ENCODE measurements around the gene HINFP. TPM values are rescaled to one million over a fixed set of nuclear protein-coding genes. Genes with fewer than 3 reads are reported as not detected.

HINFP gene
- total RNA-seq, 1 donor from 2014 or later = 18.3 TPM

DNA sequence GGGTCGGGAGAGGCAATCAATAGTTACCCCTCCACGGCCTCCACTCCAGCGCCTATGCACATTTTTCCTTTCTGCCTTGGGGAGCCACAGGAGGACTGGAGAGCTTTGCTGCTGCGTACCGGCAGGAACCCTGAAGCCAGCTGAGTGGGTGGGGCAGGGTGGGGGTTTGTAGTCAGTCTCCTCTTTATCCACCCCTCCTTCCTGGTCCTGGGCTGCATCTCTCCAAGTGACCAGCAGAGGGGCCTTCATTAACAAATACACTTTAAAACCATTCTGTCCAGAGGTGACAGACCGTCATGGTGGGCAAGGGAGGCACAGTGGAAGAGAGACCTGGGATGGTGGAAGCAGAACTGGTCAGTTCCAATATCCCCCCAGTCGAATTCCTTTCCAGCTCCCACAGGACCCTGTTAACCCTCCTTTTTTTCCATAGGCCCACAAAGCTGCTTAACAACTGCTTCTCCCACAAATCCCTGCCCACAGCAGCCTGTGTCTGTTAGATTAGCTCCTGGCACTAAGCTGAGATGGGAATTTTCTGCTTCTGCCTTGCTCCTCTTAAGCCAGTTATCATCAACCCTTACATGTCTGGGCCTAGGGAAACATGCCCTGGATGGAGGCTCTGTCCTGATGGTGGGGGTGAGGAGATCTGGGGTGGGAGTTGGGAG, 23.6 kb downstream of the HINFP start:
- H3K9me3 ChIP-seq (ENCODE audit: control insufficient read depth in 3 of 3, low read length in 3 of 3) = no peaks in the 10 kb centered on the region
- peaks cover 8 to 19% (median 18%) of the 10 kb centered on the region in 3 donors for H3K27me3 ChIP-seq (ENCODE audit: control insufficient read depth in 3 of 3, insufficient read depth in 3 of 3, low read length in 3 of 3)
- H3K36me3 ChIP-seq (ENCODE audit: control insufficient read depth in 3 of 3, insufficient read depth in 3 of 3, low read length in 3 of 3) = no peaks in the 10 kb centered on the region
- H3K9ac ChIP-seq (ENCODE audit: low read depth in 1 of 3, low read length in 3 of 3) = no peak overlapping the region
- H3K4me1 ChIP-seq (ENCODE audit: control insufficient read depth in 3 of 3, insufficient read depth in 3 of 3, low read length in 3 of 3) = peaks cover 8 to 19% (median 12%) of the 10 kb centered on the region in 3 donors
- no peak overlapping the region for H3K27ac ChIP-seq (ENCODE audit: low read depth, low read length)
- H3K4me3 ChIP-seq (ENCODE audit: low read length in 3 of 3) = no peak overlapping the region

GRCh38 chr11:119145551-119145950, 24.2 kb downstream of the HINFP start:
- Histone ChIP-seq H3K4me1 (ENCODE audit: control insufficient read depth in 3 of 3, insufficient read depth in 3 of 3, low read length in 3 of 3) (peaks cover 8 to 20% (median 12%) of the 10 kb centered on the region in 3 donors), H3K27ac (ENCODE audit: low read depth, low read length) (no peak overlapping the region), H3K9ac (ENCODE audit: low read depth in 1 of 3, low read length in 3 of 3) (no peak overlapping the region), H3K4me3 (ENCODE audit: low read length in 3 of 3) (no peak overlapping the region), H3K27me3 (ENCODE audit: control insufficient read depth in 3 of 3, insufficient read depth in 3 of 3, low read length in 3 of 3) (peaks cover 8 to 24% (median 23%) of the 10 kb centered on the region in 3 donors), H3K9me3 (ENCODE audit: control insufficient read depth in 3 of 3, low read length in 3 of 3) (no peaks in the 10 kb centered on the region), H3K36me3 (ENCODE audit: control insufficient read depth in 3 of 3, insufficient read depth in 3 of 3, low read length in 3 of 3) (no peaks in the 10 kb centered on the region)

DNA sequence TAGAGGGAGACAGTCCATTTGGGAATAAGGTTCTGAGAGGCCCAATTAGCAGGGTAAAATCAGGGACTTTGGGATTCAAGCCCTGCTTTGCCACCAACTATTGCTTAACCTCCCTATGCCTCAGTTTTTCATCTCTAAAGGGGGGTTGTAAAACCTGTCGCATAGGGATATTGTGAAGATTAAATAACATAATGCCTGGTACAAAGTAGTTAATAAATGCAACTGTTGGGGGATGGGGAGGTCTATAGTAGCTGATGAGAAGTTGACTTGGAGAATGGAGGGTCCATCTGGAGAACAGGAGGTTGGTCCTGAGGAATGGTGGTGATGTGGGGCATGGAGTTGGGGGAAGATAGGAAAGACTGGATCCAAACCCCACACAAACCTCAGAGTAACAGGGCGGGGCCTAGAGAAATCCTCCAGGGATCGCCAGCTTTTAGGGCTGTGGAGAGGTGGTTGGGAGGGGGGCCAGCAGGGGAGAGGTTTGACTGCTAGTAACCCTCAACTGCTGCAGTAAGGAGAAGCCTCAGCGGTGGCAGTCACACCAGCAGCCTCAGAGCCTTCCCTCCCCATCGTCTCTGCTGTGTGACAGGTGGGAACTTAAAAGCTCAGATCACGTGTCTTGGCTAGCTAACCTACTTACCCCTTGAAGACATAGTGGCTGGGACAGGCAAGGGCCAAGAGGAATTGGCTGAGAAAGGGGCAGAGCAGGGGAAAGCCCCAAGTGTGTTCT, 26.4 kb downstream of the HINFP start:
- Histone ChIP-seq H3K4me3 (ENCODE audit: low read length in 3 of 3) (no peak overlapping the region), H3K27ac (ENCODE audit: low read depth, low read length) (no peak overlapping the region), H3K9ac (ENCODE audit: low read depth in 1 of 3, low read length in 3 of 3) (peak overlapping the region in 2 of 3 donors; percentile 40 to 45), H3K9me3 (ENCODE audit: control insufficient read depth in 3 of 3, low read length in 3 of 3) (no peaks in the 10 kb centered on the region), H3K4me1 (ENCODE audit: control insufficient read depth in 3 of 3, insufficient read depth in 3 of 3, low read length in 3 of 3) (peaks cover 8 to 20% (median 12%) of the 10 kb centered on the region in 3 donors), H3K36me3 (ENCODE audit: control insufficient read depth in 3 of 3, insufficient read depth in 3 of 3, low read length in 3 of 3) (no peaks in the 10 kb centered on the region), H3K27me3 (ENCODE audit: control insufficient read depth in 3 of 3, insufficient read depth in 3 of 3, low read length in 3 of 3) (peaks cover 8 to 28% (median 25%) of the 10 kb centered on the region in 3 donors)

DNA sequence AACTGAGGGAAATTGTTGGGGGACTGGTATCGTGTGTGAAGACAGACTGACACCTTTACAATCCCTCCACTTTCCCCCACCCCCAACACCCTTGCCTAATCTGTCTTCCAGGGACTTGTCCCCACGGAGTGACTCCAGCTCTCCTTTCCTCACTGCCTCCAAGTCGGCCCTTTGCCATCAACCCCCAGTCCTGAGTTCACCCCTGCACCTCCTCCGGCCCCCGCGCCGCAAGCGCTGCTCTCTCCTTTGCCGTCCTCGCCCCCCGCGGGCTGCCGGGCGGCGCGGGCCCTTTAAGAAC, 27.3 kb downstream of the HINFP start:
- no peaks in the 10 kb centered on the region for H3K36me3 ChIP-seq (ENCODE audit: control insufficient read depth in 3 of 3, insufficient read depth in 3 of 3, low read length in 3 of 3)
- peaks cover 8 to 20% (median 12%) of the 10 kb centered on the region in 3 donors for H3K4me1 ChIP-seq (ENCODE audit: control insufficient read depth in 3 of 3, insufficient read depth in 3 of 3, low read length in 3 of 3)
- peak overlapping the region; percentile 67 to 70 (median 69) for H3K4me3 ChIP-seq (ENCODE audit: low read length in 3 of 3)
- no peaks in the 10 kb centered on the region for H3K9me3 ChIP-seq (ENCODE audit: control insufficient read depth in 3 of 3, low read length in 3 of 3)
- peak overlapping the region; percentile 5 to 57 (median 45) for H3K9ac ChIP-seq (ENCODE audit: low read depth in 1 of 3, low read length in 3 of 3)
- no peak overlapping the region for H3K27ac ChIP-seq (ENCODE audit: low read depth, low read length)
- peaks cover 10 to 25% (median 25%) of the 10 kb centered on the region in 3 donors for H3K27me3 ChIP-seq (ENCODE audit: control insufficient read depth in 3 of 3, insufficient read depth in 3 of 3, low read length in 3 of 3)

GRCh38 chr11:119149018-119149785, 27.8 kb downstream of the HINFP start, which contains the start of gene ABCG4:
Gene ABCG4 (plus strand): TSS chr11:119149052. CDS start chr11:119149966, 914 bp downstream.
- Histone ChIP-seq H3K4me3 (ENCODE audit: low read length in 3 of 3) (peak within 1 kb of the TSS; percentile 67 to 70 (median 69)), H3K4me1 (ENCODE audit: control insufficient read depth in 3 of 3, insufficient read depth in 3 of 3, low read length in 3 of 3) (peaks cover 8 to 20% (median 12%) of the 10 kb centered on the region in 3 donors), H3K9me3 (ENCODE audit: control insufficient read depth in 3 of 3, low read length in 3 of 3) (no peaks in the 10 kb centered on the region), H3K27ac (ENCODE audit: low read depth, low read length) (no peak within 1 kb of the TSS), H3K36me3 (ENCODE audit: control insufficient read depth in 3 of 3, insufficient read depth in 3 of 3, low read length in 3 of 3) (no peaks in the 10 kb centered on the region), H3K9ac (ENCODE audit: low read depth in 1 of 3, low read length in 3 of 3) (peak within 1 kb of the TSS; percentile 40 to 57 (median 45)), H3K27me3 (ENCODE audit: control insufficient read depth in 3 of 3, insufficient read depth in 3 of 3, low read length in 3 of 3) (peaks cover 10 to 25% (median 25%) of the 10 kb centered on the region in 3 donors)

GRCh38 chr11:119149786-119150275, 28.5 kb downstream of the HINFP start:
- Histone ChIP-seq H3K36me3 (ENCODE audit: control insufficient read depth in 3 of 3, insufficient read depth in 3 of 3, low read length in 3 of 3) (no peaks in the 10 kb centered on the region), H3K27ac (ENCODE audit: low read depth, low read length) (no peak overlapping the region), H3K4me3 (ENCODE audit: low read length in 3 of 3) (no peak overlapping the region), H3K9me3 (ENCODE audit: control insufficient read depth in 3 of 3, low read length in 3 of 3) (no peaks in the 10 kb centered on the region), H3K4me1 (ENCODE audit: control insufficient read depth in 3 of 3, insufficient read depth in 3 of 3, low read length in 3 of 3) (peaks cover 8 to 20% (median 12%) of the 10 kb centered on the region in 3 donors), H3K27me3 (ENCODE audit: control insufficient read depth in 3 of 3, insufficient read depth in 3 of 3, low read length in 3 of 3) (peaks cover 10 to 29% (median 25%) of the 10 kb centered on the region in 3 donors), H3K9ac (ENCODE audit: low read depth in 1 of 3, low read length in 3 of 3) (no peak overlapping the region)

- Histone ChIP-seq H3K4me3 (ENCODE audit: low read length in 3 of 3) (no peak overlapping the region), H3K27ac (ENCODE audit: low read depth, low read length) (no peak overlapping the region), H3K36me3 (ENCODE audit: control insufficient read depth in 3 of 3, insufficient read depth in 3 of 3, low read length in 3 of 3) (no peaks in the 10 kb centered on the region), H3K27me3 (ENCODE audit: control insufficient read depth in 3 of 3, insufficient read depth in 3 of 3, low read length in 3 of 3) (peaks cover 10 to 32% (median 25%) of the 10 kb centered on the region in 3 donors), H3K9me3 (ENCODE audit: control insufficient read depth in 3 of 3, low read length in 3 of 3) (no peaks in the 10 kb centered on the region), H3K4me1 (ENCODE audit: control insufficient read depth in 3 of 3, insufficient read depth in 3 of 3, low read length in 3 of 3) (peaks cover 8 to 20% (median 12%) of the 10 kb centered on the region in 3 donors), H3K9ac (ENCODE audit: low read depth in 1 of 3, low read length in 3 of 3) (no peak overlapping the region)
These were observed 30.7 kb downstream of the HINFP start for GRCh38 chr11:119152043-119152442.

DNA sequence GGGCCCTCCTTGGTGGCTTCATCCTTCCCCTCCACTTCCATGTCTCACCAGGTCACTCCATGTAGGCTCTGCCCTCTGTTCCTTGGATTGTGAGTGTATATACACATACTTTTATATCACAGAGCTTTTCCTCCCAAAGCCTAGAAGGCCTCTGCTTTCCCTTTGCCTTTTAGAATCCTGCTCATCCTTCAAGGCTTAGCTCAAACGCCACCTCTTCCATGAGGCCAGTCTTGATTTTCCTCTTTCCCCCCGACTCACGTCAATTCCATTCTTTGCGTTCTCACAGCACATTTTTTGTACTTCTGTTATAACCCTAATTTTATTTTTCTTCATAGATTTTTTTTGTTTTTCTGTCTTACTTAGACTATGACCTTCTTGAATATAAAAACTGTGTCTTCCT, 31.2 kb downstream of the HINFP start:
- H3K4me3 ChIP-seq (ENCODE audit: low read length in 3 of 3) = no peak overlapping the region
- H3K4me1 ChIP-seq (ENCODE audit: control insufficient read depth in 3 of 3, insufficient read depth in 3 of 3, low read length in 3 of 3) = peaks cover 8 to 20% (median 12%) of the 10 kb centered on the region in 3 donors
- H3K27me3 ChIP-seq (ENCODE audit: control insufficient read depth in 3 of 3, insufficient read depth in 3 of 3, low read length in 3 of 3) = peaks cover 10 to 32% (median 25%) of the 10 kb centered on the region in 3 donors
- H3K36me3 ChIP-seq (ENCODE audit: control insufficient read depth in 3 of 3, insufficient read depth in 3 of 3, low read length in 3 of 3) = no peaks in the 10 kb centered on the region
- no peak overlapping the region for H3K9ac ChIP-seq (ENCODE audit: low read depth in 1 of 3, low read length in 3 of 3)
- no peak overlapping the region for H3K27ac ChIP-seq (ENCODE audit: low read depth, low read length)
- H3K9me3 ChIP-seq (ENCODE audit: control insufficient read depth in 3 of 3, low read length in 3 of 3) = no peaks in the 10 kb centered on the region

- H3K4me1 ChIP-seq (ENCODE audit: control insufficient read depth in 3 of 3, insufficient read depth in 3 of 3, low read length in 3 of 3) = peaks cover 6 to 16% (median 9%) of the 10 kb centered on the region in 3 donors
- no peak overlapping the region for H3K4me3 ChIP-seq (ENCODE audit: low read length in 3 of 3)
- H3K36me3 ChIP-seq (ENCODE audit: control insufficient read depth in 3 of 3, insufficient read depth in 3 of 3, low read length in 3 of 3) = no peaks in the 10 kb centered on the region
- no peak overlapping the region for H3K9ac ChIP-seq (ENCODE audit: low read depth in 1 of 3, low read length in 3 of 3)
- H3K27ac ChIP-seq (ENCODE audit: low read depth, low read length) = no peak overlapping the region
- H3K9me3 ChIP-seq (ENCODE audit: control insufficient read depth in 3 of 3, low read length in 3 of 3) = no peaks in the 10 kb centered on the region
- H3K27me3 ChIP-seq (ENCODE audit: control insufficient read depth in 3 of 3, insufficient read depth in 3 of 3, low read length in 3 of 3) = peaks cover 6 to 27% (median 19%) of the 10 kb centered on the region in 3 donors
These were observed 31.9 kb downstream of the HINFP start for GRCh38 chr11:119153049-119153818.
